Central memory CD8-positive, alpha-beta T cell (primary cell): Measurements from ENCODE around the gene GPR3.

Source experiments
- ATAC-seq: fragments of 150-1000 bp; cut with Tn5 transposase; replicated peaks from 2 replicates; pipeline ENCODE4 v1.10.0; 2022; ENCODE audit warnings: mild to moderate bottlenecking, moderate FRiP score, moderate number of reproducible peaks; ENCODE audit not compliant: poor library complexity, severe bottlenecking; ENCODE audit errors: extremely low read depth
- DNase-seq, 2 donors: peaks; one replicate each; pipeline ENCODE4 v3.0.0; 2021; ENCODE audit warnings: low spot score in 2 of 2
- H3K27ac Mint-ChIP-seq: one replicate; pipeline ENCODE4 v1.8.0; 2022; ENCODE audit warnings: low read depth, mild to moderate bottlenecking, moderate library complexity, mixed read lengths
- H3K27me3 Mint-ChIP-seq: one replicate; pipeline ENCODE4 v1.8.0; 2022; ENCODE audit warnings: mixed read lengths
- H3K36me3 Mint-ChIP-seq: one replicate; pipeline ENCODE4 v1.8.0; 2022; ENCODE audit warnings: mild to moderate bottlenecking, moderate library complexity, mixed read lengths; ENCODE audit not compliant: insufficient read depth
- H3K4me1 Mint-ChIP-seq: one replicate; pipeline ENCODE4 v1.8.0; 2022; ENCODE audit warnings: mixed read lengths
- H3K4me3 Mint-ChIP-seq: one replicate; pipeline ENCODE4 v1.8.0; 2022; ENCODE audit warnings: mild to moderate bottlenecking, moderate library complexity, mixed read lengths
- H3K9me3 Mint-ChIP-seq: one replicate; pipeline ENCODE4 v1.8.0; 2022; ENCODE audit warnings: mixed read lengths

Gene GPR3

DNA sequence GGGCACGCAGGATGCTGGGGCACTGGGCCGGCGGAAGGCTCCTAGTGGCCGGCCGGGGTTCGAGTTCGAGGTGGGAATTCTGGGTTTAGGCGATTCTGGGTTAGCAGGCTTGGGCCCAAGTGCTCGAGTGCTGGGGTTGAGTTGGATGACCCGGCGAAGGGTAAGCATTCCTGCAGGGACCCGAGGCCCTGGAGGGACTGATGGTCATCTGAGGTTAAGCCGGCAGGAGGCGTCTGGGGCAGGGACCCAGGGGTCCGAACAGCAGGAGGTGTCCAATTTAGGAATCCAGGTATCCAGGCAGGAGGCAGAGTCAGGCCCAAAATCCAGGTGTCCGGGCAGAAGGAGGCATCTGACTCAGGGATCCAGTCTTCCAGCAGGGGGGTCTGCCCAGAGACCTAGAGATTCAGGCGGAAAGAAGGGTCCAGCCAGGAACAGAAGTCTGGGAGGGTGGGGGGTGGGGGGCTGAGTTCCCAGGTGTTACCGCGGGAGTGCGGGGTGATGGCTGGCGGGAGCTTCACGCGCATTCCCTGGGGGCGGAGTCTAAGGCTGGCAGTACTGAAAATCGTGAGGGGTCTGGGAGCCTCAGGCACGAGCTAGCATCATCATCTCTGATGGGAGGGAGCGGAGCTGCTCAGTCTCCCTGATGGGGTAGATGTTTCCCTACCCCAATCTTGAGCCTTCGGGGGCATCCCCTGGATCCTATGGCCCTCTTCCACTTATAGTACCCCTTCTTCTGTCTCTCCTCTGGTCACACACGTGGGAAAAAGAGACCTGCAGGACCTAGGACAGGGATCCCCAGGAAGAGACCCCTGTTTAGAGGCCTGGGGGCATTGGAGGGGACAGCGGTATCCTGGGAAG lies 585 bp downstream of the GPR3 start:
- ATAC-seq, result no peak
- Mint-ChIP-seq H3K9me3 (no peaks in the 10 kb centered on the region), H3K36me3 (peaks cover 15% of the 10 kb centered on the region), H3K4me3 (peak overlapping the region; percentile 80), H3K27me3 (peaks cover 9% of the 10 kb centered on the region), H3K4me1 (peaks cover 11% of the 10 kb centered on the region), H3K27ac (no peak overlapping the region)
- DNase-seq, result no peak

DNA sequence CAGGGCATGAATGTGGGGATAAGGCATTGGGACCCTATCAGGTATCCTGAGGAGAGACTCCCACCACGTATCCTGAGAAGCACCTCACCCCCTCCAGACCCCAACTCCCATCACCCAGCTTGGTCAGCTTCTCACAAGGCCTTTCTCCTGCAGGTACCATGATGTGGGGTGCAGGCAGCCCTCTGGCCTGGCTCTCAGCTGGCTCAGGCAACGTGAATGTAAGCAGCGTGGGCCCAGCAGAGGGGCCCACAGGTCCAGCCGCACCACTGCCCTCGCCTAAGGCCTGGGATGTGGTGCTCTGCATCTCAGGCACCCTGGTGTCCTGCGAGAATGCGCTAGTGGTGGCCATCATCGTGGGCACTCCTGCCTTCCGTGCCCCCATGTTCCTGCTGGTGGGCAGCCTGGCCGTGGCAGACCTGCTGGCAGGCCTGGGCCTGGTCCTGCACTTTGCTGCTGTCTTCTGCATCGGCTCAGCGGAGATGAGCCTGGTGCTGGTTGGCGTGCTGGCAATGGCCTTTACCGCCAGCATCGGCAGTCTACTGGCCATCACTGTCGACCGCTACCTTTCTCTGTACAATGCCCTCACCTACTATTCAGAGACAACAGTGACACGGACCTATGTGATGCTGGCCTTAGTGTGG lies 1.3 kb downstream of the GPR3 start:
- peaks cover 11% of the 10 kb centered on the region for H3K4me1 Mint-ChIP-seq
- H3K27ac Mint-ChIP-seq, result peak overlapping the region; percentile 36
- H3K4me3 Mint-ChIP-seq, result peak overlapping the region; percentile 29
- H3K36me3 Mint-ChIP-seq, result peaks cover 16% of the 10 kb centered on the region
- no peak for DNase-seq
- H3K9me3 Mint-ChIP-seq, result no peaks in the 10 kb centered on the region
- H3K27me3 Mint-ChIP-seq, result peaks cover 9% of the 10 kb centered on the region
- ATAC-seq, result no peak

DNA sequence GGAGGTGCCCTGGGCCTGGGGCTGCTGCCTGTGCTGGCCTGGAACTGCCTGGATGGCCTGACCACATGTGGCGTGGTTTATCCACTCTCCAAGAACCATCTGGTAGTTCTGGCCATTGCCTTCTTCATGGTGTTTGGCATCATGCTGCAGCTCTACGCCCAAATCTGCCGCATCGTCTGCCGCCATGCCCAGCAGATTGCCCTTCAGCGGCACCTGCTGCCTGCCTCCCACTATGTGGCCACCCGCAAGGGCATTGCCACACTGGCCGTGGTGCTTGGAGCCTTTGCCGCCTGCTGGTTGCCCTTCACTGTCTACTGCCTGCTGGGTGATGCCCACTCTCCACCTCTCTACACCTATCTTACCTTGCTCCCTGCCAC lies 1.8 kb downstream of the GPR3 start:
- H3K27me3 Mint-ChIP-seq, result peaks cover 9% of the 10 kb centered on the region
- no peaks in the 10 kb centered on the region for H3K9me3 Mint-ChIP-seq
- peak overlapping the region; percentile 29 for H3K4me3 Mint-ChIP-seq
- no peak for ATAC-seq
- no peak for DNase-seq
- peaks cover 16% of the 10 kb centered on the region for H3K36me3 Mint-ChIP-seq
- peak overlapping the region; percentile 36 for H3K27ac Mint-ChIP-seq
- peaks cover 11% of the 10 kb centered on the region for H3K4me1 Mint-ChIP-seq

DNA sequence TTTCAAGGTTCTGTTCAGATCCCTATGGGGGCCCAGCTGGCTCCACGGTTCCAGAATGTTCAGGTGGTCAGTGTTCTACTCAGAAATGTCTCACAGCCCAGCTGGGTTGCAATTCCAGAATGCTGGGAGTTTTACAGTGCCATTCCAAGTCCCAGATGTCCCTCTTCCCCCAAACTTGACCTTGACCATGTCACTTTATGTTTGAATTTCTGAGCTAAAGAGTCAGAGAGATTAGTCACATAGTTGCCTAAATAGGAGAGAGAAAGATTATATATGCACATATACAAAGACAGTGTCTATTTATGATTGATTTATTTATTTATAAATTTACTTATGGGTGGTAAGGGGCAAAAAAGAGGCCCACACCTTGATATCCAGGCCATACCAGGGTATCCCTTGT lies 2.5 kb downstream of the GPR3 start:
- H3K4me3 Mint-ChIP-seq, result no peak overlapping the region

DNA sequence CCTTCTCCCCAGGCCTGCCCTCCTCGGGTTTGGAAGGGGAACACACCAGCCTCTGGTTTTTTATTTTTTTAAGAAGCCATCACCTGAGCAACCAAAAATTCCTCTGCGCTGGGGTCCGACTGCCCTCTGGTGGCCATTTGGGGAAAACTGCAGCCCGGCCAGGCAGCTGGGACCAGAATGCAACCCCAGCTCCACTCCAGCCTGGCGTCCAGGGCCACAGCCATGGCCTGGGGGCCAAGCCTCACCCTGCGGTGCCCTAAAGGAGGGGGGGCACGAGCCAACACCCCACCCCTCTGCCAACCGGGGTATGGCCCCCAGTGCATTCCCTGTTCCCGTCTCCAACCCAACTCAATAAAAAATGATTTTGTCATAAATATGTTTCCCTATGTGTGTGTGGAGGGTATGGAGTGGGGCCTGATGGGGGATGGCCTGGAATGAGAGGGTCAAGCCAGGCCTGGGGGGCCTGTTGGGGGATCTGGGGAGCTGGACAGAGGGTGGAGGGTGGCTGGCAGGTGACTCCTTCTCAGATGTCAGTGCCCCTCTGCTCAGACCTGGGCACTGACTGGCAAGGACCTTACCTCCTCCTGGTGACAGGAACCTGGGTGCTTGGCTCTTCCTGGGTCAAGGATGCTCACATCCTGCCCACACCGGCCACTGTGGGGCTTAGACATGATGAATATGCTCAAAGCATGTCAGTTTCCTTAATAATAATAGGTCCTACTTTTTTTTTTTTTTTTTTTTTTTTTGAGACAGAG lies 3.2 kb downstream of the GPR3 start:
- Mint-ChIP-seq H3K27ac (no peak overlapping the region), H3K36me3 (peaks cover 15% of the 10 kb centered on the region), H3K4me3 (no peak overlapping the region), H3K9me3 (no peaks in the 10 kb centered on the region), H3K27me3 (peaks cover 9% of the 10 kb centered on the region), H3K4me1 (peaks cover 16% of the 10 kb centered on the region)
- DNase-seq, result peak; percentile 77 to 79
- peak; percentile 41 for ATAC-seq

More for the DNA sequence above, 2.5 kb downstream of the GPR3 start:
- DNase-seq (no peak), ATAC-seq (no peak)
- no peaks in the 10 kb centered on the region for H3K9me3 Mint-ChIP-seq
- H3K27ac Mint-ChIP-seq, result peak overlapping the region; percentile 36
- H3K36me3 Mint-ChIP-seq, result peaks cover 18% of the 10 kb centered on the region
- peaks cover 11% of the 10 kb centered on the region for H3K4me1 Mint-ChIP-seq
- H3K27me3 Mint-ChIP-seq, result peaks cover 9% of the 10 kb centered on the region

- Mint-ChIP-seq H3K36me3 (peaks cover 10% of the 10 kb centered on the region), H3K27me3 (peaks cover 5% of the 10 kb centered on the region), H3K9me3 (no peaks in the 10 kb centered on the region), H3K27ac (no peak overlapping the region), H3K4me1 (peaks cover 19% of the 10 kb centered on the region), H3K4me3 (no peak overlapping the region)
- no peak for ATAC-seq
- no peak for DNase-seq
Observed at GRCh38 chr1:27397110-27397509, 4.7 kb downstream of the GPR3 start.

DNA sequence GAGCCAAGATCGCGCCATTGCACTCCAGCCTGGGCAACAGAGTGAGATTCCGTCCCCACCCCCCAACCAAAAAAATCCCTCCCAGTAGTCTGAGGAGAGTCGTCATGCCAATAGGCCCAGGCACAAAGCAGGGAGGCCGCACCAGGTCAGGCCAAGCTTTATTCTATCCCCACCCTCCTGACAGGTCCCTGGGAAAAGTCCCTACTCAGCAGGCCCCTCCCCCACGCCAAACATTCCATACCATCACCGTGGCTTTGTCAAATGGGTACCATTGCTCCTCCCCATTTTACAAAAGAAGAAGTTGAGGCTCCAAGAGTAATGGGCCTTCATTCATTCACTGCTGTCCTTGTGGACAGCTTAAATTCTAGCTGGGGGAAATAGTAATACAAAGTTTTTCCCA lies 5.3 kb downstream of the GPR3 start:
- no peaks in the 10 kb centered on the region for H3K9me3 Mint-ChIP-seq
- no peaks in the 10 kb centered on the region for H3K27me3 Mint-ChIP-seq
- no peak overlapping the region for H3K27ac Mint-ChIP-seq

GRCh38 chr1:27398405-27399149 lies 6.2 kb downstream of the GPR3 start:
- no peak for DNase-seq
- H3K27ac Mint-ChIP-seq, result peak overlapping the region; percentile 67
- no peaks in the 10 kb centered on the region for H3K27me3 Mint-ChIP-seq
- peaks cover 16% of the 10 kb centered on the region for H3K4me1 Mint-ChIP-seq
- no peaks in the 10 kb centered on the region for H3K9me3 Mint-ChIP-seq
- H3K4me3 Mint-ChIP-seq, result no peak overlapping the region
- no peak for ATAC-seq
- H3K36me3 Mint-ChIP-seq, result peaks cover 8% of the 10 kb centered on the region

More for the DNA sequence above, 5.3 kb downstream of the GPR3 start:
- DNase-seq (no peak), ATAC-seq (no peak)
- Mint-ChIP-seq H3K36me3 (peaks cover 6% of the 10 kb centered on the region), H3K4me1 (peaks cover 16% of the 10 kb centered on the region), H3K4me3 (no peak overlapping the region)

DNA sequence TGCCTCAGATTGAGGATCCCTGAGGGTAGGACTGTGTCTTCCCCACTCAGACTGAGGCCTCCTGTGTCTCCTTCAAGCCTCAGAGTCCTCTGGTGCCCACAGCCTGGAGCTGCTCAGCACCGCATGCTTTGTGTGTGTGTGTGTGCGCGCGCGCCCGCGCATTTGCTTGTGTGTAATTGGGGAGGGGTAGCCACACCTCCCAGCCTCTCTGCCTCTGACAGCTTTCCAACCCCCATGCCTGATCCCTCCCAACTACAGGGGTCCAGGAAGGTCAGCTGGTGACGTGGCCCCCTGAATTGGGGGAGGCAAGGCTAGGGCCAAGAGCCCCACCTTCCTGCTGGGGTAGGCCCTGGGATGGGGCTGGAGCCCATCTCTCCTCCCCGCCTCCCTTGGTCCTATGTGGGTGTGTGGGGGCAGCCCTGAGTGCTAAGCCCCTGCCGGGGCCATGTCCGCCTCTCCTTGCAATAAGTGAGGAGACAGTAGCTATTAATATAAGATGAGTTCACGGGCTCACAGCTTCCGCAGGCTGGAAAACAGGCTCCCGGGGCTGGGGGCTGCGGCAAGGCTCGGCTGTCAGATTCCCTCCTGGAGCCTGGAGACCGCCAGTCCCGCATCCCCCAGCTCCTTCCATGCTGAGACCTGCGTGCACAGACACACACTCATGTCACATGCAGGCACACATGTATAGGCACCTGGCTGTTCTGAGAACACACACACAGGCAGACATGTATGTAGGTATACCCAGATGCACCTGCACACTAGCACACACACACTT lies 7.0 kb downstream of the GPR3 start:
- H3K9me3 Mint-ChIP-seq, result no peaks in the 10 kb centered on the region
- H3K27me3 Mint-ChIP-seq, result no peaks in the 10 kb centered on the region
- H3K4me3 Mint-ChIP-seq, result no peak overlapping the region
- H3K4me1 Mint-ChIP-seq, result peaks cover 22% of the 10 kb centered on the region
- no peak for ATAC-seq
- no peak for DNase-seq
- H3K27ac Mint-ChIP-seq, result peak overlapping the region; percentile 67
- H3K36me3 Mint-ChIP-seq, result peaks cover 8% of the 10 kb centered on the region

- no peaks in the 10 kb centered on the region for H3K27me3 Mint-ChIP-seq
- DNase-seq (no peak), ATAC-seq (no peak)
- no peaks in the 10 kb centered on the region for H3K9me3 Mint-ChIP-seq
- no peak overlapping the region for H3K4me3 Mint-ChIP-seq
- peak overlapping the region; percentile 44 for H3K27ac Mint-ChIP-seq
- H3K4me1 Mint-ChIP-seq, result peaks cover 22% of the 10 kb centered on the region
- peaks cover 7% of the 10 kb centered on the region for H3K36me3 Mint-ChIP-seq
Observed at GRCh38 chr1:27400082-27400962, 7.9 kb downstream of the GPR3 start.

DNA sequence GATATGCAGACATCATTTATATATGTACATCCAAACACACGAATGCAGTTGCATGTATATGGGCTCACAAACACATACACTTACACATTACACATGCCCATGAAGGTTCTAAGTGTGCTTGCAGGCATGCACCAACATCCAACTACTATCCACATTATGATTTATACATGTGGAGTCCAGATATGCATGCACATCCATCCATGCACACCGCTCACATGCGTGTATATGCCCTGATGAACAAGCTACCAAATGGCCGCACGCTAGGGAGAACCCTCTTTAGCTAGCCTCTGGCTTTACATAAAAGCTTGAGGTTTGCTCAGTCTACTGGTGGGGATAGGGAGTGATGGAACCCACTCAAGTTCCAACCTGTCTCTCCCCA lies 8.5 kb downstream of the GPR3 start:
- Mint-ChIP-seq H3K27ac (no peak overlapping the region), H3K36me3 (peaks cover 9% of the 10 kb centered on the region), H3K4me1 (peaks cover 22% of the 10 kb centered on the region), H3K4me3 (no peak overlapping the region), H3K27me3 (no peaks in the 10 kb centered on the region), H3K9me3 (no peaks in the 10 kb centered on the region)
- no peak for DNase-seq
- no peak for ATAC-seq
